Stimulated activated CD4-positive, alpha-beta T cell treated with anti-CD3 and anti-CD28 coated beads, Interleukin-12 subunit alpha, Interleukin-12 subunit beta, amount 100 ng/mL, for 4 hours (primary cell): ENCODE measurements around the gene TOMM20.

Experiments
- DNase-seq: peaks from one replicate; pipeline ENCODE4 v3.0.0-alpha.2; 2020

Gene TOMM20

DNA sequence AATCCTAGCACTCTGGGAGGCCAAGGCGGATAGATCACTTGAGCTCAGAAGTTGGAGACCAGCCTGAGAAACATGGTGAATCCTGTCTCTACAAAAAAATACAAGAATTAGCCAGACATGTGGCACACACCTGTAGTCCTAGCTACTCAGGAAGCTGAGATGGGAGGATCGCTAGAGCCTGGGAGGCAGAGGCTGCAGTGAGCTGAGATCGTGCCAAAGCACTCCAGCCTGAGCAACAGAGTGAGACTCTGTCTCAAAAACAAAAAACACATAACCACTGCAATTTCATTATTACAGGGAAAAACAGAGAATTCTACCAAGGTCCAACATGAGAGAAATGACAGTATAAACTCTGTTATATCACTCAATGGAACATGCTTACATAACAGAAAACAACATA is 4.4 kb upstream of the TOMM20 start:
- no peak for DNase-seq

DNA sequence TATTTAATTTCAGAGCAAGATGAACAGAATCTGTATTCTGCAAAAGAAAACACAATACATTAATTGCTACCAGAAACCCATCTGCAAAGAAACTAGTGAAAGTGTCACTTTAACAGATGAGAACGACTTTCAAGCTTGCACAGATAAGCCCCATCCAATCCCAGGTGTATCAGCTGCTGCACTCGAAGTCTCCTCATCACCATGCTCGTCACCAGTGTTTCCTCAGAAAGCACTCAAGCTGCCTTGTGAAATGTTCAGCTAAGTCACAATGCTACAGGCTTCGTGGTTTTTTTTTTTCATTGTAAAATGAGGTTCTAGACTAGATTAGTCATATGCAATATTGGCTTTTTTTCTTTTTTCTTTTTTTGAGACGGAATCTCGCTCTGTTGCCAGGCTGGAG is 3.3 kb upstream of the TOMM20 start:
- DNase-seq = no peak

DNA sequence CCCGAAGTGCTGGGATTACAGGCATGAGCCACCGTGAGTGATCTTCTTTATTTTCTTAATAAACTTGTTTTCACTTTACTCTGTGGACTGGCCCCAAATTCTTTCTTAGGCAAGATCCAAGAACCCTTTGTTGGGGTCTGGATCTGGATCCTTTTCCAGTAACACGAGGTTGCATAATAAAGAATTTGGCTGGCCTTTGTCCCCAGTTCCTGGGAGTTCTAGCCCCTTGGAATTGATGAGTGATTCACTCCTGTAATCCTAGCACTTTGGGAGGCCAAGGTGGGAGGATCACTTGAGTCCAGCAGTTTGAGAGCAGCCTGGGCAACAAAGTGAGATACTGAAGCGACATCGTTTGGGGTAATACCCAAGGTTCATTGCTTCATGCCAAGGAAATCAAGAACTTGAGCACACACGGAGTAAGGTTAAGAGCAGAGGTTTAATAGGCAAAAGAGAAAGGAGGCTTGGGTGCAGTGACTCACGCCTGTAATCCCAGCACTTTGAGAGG is 2.2 kb upstream of the TOMM20 start:
- no peak for DNase-seq

DNA sequence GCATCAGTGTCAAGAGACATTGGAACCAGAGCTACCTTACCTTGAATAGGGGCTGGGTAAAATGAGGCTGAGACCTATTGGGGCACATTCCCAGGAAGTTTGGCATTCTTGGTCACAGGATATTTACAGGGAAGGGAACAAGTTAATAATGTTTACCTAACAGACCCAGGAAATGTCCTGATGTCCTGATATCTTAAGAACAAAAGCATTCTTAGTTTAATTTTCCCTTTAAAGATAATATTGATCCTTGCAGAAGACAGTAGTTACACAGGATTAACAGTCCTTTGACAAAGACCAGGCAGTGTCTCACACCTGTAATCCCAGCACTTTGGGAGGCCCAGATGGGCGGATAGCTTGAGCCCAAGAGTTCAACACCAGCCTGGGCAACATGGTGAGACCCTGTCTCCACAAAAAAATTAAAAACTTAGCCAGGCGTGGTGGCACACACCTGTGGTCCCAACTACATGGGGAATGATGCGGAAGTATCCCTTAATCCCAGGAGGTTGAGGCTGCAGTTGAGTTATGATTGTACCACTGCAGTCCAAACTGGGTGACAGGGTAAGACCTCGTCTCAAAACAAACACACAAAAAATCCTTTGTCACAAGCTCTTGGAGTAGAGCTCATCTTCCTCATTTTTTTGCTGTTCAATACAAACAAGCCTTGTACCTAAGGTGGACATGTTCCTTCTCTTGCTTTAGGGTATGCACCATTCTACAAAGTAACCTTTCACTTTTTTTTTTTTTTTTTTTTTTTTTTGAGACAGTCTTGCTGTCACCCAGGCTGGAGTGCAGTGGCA is 1.3 kb upstream of the TOMM20 start:
- DNase-seq = no peak

DNA sequence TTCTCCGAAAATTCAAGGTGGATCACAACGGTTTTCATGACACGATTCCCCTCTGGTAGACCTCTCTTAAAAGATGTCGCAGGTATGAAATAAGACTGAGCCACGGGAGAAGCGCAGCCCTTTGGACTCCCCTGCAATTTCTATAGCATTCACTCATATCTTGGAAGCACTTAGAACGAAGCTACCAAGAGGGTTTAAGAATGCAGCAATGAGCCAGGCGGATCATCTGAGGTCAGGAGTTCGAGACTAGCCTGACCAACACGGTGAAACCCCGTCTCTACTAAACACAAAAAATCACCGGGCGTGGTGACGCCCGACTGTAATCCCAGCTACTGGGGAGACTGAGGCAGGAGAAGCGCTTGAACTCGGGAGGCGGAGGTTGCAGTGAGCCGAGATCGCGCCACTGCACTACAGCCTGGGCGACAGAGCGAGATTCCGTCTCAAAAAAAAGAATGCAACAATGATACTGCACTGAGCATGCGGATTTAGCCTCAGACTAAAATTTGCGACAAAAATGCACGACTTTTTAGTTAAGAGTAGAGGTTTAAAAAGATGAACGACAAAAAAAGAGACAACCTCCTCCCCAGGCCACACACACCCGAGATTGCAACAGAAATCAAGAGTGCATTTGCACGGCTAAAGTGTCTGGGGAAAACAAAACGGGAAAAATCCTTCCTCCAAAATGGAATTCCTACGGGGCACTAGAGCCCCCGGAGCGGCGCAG is 743 bp downstream of the TOMM20 start:
- no peak for DNase-seq

DNA sequence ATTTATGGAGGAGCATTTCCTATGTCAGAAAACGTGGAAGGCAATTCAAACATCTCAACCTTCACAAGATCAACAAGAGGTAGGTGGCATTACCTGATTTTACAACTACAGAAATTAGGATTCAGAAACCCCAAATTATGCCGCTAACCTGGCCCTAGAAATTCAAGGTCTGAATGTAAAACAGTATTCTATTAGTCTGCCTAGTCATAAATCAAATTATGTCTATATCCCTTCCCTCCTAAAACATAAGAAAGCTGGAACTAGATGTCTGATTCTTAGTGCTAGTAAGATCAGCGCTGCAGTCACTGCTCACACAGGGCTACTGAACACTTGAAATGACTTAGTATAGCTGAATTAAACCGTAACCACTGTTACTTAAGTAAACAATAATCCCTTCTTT is 1.4 kb downstream of the TOMM20 start:
- no peak for DNase-seq

DNA sequence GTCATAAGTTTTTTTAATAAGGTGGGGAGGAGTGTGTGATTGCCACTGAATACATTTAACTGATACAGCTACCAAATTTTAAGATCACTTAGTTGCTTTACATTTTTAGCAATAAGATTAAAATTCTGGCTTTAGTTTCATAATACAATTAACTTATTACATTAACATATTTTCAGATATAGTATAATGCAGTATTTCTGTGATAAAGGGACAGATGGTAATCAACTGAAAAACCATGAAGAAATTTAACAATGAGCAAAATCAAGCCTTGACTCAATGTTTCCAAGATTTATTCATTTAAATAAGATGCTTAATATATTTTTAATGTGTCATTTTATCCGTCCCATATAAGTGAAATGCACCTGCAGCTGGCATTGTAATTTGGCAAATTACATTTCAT is 4.0 kb downstream of the TOMM20 start:
- DNase-seq = no peak

DNA sequence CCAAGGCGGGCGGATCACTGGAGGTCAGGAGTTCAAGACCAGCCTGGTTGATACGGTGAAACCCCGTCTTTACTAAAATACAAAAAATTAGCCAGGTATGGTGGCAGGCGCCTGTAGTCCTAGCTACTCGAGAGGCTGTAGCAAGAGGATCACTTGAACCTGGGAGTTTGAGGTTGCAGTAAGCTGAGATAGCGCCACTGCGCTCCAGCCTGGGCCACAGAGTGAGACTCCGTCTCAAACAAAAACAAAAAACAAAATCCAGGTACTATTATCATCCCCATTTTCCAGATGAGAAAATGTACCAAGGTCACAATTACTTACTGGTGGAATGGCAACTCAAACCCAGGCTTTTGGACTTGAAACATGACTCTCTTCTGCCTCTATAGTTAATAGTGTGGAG is 4.5 kb downstream of the TOMM20 start:
- no peak for DNase-seq

DNA sequence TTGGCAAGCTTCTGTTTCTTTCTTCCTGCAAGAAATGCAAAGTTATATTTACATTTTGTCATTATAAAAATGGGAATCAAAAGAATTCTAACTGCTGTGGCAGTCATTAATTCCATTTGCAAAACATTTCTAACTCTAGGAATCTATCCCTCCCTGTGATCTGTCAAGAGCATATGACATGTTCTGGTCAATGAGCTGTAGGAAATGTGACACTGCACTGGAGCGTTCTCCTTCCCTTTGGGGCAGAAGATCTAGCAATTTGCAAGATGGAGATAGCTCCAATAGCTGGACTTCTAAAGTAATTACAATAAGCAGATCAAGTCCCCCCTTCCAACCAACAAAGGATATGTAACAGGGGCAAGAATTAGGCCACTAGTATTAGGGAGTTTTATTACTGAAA is 6.3 kb downstream of the TOMM20 start:
- DNase-seq = no peak

DNA sequence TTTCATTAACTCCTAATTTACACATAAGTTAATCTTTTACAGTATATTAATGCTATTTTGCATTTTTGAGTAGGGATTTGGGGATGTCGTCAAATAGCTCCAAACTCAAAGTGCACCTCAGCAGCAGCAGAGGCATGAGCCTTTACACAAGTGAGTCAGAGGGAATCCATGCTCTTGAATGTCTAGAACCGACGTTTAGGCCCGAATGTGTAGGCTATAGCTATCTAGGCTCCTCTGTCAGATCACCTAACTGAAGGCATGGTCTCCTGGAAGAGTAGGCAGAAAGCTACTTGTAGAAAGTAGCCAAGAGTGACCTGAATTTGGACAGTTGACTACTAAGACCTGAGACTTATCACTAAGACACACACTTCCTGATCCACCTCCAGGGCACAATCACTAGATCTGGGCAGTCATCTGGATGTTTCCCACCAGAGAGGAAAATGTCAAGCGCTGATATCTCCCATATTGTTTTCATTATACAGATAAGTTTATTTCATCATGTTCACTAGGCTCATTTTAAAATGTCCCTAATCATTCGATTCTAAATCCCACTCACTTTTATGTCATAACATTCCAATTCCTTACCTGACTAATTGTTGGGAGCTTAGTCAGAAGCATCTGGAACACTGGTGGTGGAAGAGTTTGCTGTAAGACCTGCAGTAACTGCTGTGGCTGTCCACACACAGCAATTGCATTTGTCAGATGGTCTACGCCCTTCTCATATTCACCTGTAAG is 15.3 kb downstream of the TOMM20 start:
- no peak for DNase-seq

DNA sequence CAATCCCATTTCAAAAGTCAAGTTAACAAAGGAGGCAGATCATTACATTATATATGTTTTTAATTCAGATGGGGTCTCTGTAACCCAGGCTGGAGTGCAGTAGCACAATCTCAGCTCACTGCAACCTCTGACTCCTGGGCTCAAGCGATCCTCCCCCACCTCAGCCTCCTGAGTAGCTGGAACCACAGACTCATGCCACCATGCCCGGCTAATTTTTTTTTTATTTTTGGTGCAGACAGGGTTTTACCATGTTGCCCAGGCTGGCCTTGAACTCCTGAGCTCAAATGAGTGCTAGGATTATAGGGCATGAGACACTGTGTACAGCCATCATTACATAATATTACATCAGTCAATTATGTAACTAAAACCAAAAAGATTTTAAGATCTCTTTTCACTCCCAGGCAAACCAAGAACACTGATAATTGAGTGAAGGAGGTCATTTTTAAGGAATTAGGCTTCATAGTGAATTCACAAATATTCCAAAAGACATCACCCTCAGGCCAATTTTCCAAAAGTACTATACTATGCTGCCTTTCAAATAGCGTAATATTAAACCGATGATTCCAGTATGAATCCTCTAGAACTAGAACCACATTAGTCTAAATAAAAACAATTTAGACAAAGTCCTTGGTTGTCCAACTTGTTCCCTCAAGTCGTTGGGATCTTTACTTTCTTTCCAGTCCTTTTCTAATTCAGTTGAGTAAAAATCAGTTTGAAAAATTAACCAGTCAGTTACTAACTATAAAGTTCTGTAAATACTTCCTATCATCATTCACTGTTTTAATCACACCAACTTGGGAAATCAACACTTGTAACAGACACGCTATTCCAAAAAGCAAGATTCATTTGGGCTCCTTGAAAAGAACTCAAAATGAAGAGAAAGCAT is 16.1 kb downstream of the TOMM20 start:
- DNase-seq = no peak

DNA sequence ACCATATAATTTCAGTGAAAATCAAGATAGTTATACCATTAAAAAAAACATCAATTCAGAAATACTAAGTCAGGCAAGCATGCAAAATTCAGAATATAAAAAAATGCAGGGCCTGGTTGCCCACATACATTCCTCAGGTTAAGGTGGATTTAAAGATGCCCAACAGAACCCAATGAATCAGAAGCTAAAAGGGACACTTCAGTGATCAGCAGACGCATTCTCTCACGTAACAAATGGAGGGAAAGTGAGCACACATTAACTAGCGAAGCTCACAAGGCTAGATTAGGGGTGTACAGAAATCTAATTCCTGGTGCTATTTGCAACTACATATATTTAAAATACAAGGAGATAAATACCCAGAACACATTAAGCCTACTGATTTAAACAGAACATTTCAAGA is 17.5 kb downstream of the TOMM20 start:
- DNase-seq = no peak

DNA sequence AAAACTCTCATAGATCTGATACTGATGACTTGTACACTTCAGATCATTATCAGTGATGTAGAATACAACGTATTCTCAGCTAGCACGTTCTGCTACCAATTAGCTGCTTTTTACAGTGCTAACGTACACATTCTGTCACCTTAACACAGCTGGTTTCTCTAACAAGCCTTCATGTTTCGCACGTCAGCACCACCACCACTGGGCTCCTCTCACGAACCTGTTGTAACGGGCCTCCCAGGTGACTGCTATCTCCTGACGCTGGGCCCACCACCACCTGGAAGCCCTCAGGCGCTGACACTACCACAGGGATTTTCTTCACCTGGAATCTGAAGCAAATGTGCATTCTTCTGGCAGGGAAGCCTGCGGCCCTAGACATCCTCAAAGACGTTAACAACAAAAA is 19.8 kb downstream of the TOMM20 start:
- DNase-seq = no peak

DNA sequence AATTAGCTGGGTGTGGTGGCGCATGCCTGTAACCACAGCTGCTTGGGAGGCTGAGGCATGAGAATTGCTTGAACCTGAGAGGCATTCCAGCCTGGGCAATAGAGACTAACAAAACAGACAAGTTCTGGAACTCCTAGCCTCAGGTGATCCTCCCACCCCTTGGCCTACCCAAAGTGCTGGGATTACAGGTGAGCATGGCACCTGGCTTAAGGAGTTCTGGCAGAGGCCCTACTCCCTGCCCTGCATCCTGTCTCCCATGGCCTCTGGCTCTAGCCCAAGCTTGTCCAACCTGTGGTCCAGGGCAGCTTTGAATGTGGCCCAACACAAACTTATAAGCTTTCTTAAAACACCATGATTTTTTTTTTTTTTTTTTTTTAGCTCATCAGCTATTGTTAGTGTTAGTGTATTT is 20.4 kb downstream of the TOMM20 start:
- no peak for DNase-seq

DNA sequence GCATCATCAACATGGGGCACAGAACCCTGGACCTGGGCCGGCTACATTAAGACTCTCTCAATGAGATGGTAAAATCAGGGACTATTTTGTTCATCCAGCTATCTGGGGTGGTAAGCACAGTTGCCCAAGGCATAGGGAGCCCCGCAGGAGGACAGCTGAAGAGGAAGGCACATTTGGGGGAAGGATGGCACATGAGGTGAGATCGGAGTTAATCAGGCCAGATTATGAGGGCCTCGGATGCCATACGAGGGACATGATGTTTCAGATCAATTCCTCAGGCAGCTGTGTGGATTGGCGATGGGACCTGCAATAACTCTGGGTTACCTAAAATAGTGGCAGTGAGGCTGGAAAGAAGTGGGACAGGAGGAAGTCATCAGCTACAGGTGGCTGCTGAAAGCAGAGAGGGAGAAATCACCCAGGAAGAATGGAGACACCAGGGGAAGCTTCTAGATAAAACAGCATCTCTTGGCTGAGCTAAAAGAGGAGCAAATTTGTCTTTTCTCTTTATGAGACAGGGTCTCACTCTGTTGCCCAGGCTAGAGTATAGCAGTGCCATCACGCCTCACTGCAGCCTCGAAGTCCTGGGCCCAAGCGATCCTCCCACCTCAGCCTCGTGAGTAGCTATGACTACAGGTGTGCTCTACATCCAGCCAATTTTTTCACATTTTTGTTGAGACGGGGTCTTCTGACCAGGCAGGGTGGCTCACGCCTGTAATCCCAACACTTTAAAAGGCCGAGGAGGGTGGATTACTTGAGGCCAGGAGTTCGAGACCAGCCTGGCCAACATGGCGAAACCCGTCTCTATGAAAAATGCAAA is 21.1 kb downstream of the TOMM20 start:
- DNase-seq = no peak

DNA sequence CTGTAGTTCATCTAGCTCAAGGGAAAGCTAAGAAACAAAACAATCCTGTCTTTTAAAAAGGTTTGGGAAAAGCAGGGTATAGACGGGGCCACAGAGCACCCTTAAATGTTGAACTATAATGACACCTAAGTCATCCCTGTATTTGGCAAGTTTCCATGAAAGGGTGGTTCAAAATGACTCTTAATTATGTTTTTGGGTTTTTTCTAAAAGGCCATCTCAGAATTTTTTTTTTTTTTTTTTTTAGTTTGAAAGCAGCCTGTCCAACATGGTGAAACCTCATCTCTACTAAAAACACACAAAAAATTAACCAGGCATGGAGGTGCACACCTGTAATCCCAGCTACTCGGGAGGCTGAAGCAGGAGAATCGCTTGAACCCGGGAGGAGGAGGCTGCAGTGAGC is 22.2 kb downstream of the TOMM20 start:
- no peak for DNase-seq

DNA sequence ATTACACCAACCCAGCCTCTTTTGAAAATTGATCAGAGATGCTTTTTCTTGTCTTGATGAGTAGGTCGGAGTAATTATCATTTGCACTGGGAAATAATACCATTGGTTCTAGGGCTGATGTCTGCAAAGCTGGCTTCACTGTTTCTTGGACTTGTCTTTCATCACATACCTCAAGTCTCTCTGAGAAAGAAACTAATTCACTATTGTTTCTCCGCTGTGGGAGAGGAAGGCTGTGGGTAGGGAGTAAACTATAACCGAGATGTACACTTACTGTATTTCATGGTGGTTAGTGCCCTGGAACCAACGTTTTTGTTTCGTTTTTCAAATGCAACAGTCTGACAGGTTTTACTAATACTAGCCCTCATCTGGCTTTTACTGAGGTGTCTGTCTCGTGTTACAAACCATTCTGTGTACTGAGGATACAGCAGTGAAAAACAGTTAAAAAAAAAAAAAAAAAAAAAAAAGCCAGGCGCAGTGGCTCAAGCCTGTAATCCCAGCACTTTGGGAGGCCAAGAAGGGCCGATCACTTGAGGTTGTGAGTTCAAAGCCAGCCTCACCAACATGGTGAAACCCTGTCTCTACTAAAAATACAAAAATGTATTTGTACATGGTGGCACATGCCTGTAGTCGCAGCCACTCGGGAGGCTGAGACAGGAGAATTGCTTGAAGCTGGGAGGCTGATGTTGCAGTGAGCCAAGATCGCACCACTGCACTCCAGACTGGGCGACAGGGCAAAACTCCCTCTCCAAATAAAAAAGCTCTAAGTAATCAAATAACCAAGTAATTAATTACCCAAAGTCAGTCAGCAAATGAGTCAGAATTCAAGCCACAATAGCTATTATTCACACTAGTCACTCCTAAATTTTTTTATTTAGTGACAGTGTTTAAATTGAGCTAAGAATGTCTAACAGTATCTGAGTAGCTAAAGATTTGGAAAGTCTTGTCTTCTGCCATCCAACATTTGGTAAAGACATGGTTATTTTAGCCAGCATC is 23.3 kb downstream of the TOMM20 start:
- DNase-seq = no peak

DNA sequence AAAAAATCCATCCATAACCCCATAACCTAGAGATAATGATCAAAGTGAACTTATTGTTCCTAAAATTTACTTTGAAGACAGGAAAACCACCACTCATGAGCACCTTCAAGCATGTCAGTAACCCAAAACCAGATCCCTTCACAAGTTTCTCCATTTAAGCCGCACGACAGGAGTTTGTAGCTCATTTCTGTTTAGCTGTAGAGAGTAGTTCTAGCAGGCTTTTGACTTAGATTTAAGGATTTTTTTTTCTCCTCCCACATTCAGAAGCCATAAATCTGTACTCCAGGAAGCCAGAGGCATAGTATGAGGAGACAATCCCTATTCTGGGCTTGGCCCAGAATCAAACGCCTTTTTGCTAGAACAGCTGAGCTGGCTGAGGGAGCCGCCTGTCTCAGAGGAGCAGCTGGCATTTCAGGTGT is 25.6 kb downstream of the TOMM20 start:
- no peak for DNase-seq

DNA sequence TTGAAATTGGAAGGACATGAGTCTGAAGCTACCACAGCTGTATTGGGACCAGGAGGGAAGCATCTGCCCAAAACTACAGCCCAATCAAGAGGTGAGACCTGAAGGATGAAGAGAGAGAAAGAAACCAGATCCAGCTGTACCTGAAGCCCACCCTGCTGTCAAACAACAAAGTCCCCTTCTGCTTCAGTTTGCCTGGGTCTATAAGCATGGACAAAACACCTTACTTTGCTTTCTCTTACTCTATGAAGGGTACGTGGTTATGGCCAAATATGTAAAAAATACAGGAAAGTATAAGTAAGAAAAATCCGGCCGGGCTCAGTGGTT is 26.4 kb downstream of the TOMM20 start:
- no peak for DNase-seq

DNA sequence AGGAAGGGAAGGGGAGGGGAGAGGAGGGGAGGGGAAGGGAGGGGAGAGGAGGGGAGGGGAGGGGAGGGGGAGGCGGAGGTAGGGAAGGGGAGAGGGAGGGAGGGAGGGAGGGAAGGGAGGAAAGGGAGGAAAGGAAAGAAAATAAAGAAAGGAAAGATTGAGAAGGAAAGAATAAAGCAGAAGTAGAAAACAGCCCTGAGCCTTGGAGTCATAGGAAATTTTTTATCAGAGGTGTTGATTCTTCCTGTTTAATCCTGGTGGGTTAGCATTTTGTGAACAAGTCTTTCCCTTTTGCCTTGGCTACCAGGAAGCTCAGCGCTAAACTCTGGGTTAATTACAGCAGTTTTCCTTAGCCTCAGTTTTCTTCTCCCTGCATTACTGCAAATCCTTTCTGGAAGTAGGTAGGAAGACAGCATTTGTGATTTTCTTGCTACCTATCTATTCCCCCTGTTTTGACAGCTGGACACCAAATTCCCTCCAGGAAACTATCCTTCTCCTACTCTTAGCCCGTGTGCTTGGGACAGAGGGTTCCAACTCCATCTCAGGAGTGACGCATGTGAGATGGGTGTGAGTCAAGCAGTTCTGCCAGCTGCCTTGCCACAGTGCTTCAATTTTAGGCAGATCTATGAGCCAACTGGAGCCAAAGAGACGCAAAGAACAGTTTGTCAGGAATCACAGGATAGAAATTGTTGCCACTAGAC is 26.9 kb downstream of the TOMM20 start:
- DNase-seq = no peak
